Measurements from ENCODE around the gene ZNF414. TPM values are rescaled to one million over a fixed set of nuclear protein-coding genes. Genes with fewer than 3 reads are reported as not detected.

Gene ZNF414
- polyA plus RNA-seq, 1 donor from 2014 or later: 22.2 TPM

GRCh38 chr19:8473648-8474476 lies 40.1 kb downstream of the ZNF414 start:
- Mint-ChIP-seq H3K27me3 (no peaks in the 10 kb centered on the region), H3K27ac (peak overlapping the region; percentile 78 to 96 (median 88)), H3K9me3 (no peaks in the 10 kb centered on the region), H3K4me3 (peak overlapping the region; percentile 8 to 90 (median 64)), H3K36me3 (peaks cover 6% of the 10 kb centered on the region), H3K4me1 (peaks cover 23 to 35% (median 24%) of the 10 kb centered on the region in 3 donors)

GRCh38 chr19:8469613-8470368 lies 44.2 kb downstream of the ZNF414 start:
- Mint-ChIP-seq H3K36me3 (peaks cover 6% of the 10 kb centered on the region), H3K27me3 (no peaks in the 10 kb centered on the region), H3K4me1 (peaks cover 14 to 25% (median 24%) of the 10 kb centered on the region in 3 donors), H3K4me3 (peak overlapping the region in 1 of 4 donors; percentile 10), H3K27ac (peak overlapping the region in 1 of 3 donors; percentile 91), H3K9me3 (no peaks in the 10 kb centered on the region)

DNA sequence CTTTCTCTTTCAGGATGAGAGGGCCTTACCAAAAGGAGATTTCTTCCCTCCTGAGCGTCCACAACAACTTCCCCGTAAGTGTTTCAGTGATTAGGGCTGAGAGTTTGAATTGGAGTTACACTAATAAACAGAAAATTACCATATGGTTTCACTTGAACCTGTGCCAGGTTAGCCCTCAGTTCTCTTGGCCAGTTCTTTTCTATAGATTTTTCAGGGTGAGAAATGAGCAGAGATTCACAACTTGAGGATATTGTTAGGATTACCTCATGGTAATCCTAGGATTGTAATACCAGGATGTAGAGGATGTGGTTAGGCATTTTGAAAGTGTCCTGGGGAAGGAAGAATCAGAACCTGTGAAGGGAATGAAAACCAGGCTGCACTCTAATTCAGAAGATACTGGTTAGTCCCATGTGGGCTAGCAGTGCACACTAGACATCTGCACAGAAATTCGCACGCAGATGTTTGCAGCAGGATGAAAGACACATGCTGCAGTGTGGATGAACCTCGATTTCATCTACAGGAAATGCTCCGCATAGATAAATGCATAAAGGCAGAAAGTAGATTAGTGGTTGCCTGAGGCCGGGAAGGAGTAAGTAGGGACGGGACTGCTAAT lies 45.1 kb downstream of the ZNF414 start:
- H3K4me1 Mint-ChIP-seq: peaks cover 7 to 21% (median 18%) of the 10 kb centered on the region in 3 donors
- H3K4me3 Mint-ChIP-seq: no peak overlapping the region
- H3K9me3 Mint-ChIP-seq: no peaks in the 10 kb centered on the region
- peaks cover 6% of the 10 kb centered on the region for H3K36me3 Mint-ChIP-seq
- peak overlapping the region in 2 of 3 donors; percentile 8 to 91 for H3K27ac Mint-ChIP-seq
- H3K27me3 Mint-ChIP-seq: no peaks in the 10 kb centered on the region

DNA sequence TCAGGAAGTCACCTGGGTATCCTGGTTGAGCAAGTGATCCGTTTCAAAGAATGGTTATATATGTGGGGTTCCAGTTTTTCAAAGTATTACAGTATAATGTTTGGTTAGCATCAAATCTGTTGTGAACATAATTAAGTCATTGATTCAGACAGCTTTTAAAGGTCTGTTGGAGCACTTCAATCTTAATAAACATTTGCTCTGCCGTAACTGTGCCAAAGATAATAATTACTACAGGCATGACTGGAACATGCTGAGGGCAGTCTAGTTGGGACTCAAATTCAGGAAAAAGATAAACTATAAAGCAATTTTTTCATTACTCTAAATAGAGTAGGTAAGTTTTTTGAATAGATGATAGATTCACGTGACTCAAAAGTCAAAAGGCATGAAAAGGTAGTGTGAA lies 45.8 kb downstream of the ZNF414 start:
- Mint-ChIP-seq H3K9me3 (no peaks in the 10 kb centered on the region), H3K4me1 (peaks cover 6 to 18% (median 16%) of the 10 kb centered on the region in 3 donors), H3K4me3 (no peak overlapping the region), H3K36me3 (peaks cover 6% of the 10 kb centered on the region), H3K27me3 (no peaks in the 10 kb centered on the region), H3K27ac (peak overlapping the region in 2 of 3 donors; percentile 8 to 91)

DNA sequence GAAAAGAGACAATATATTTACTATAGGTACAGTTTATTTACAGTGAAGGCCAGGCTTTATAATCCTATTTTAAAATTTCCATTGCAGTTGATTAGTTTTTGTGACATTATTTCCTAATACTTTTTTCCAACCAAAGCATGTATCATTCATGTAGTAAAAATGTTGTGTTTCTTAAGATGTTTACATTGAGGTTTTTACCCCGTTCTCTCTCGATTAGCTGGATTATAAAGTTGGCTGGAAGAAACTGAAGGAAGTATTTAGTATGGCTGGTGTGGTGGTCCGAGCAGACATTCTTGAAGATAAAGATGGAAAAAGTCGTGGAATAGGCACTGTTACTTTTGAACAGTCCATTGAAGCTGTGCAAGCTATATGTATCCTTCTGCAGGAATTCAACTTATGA lies 47.9 kb downstream of the ZNF414 start:
- peaks cover 6% of the 10 kb centered on the region for H3K36me3 Mint-ChIP-seq
- no peaks in the 10 kb centered on the region for H3K27me3 Mint-ChIP-seq
- H3K4me1 Mint-ChIP-seq: peaks cover 11 to 32% (median 14%) of the 10 kb centered on the region in 3 donors
- no peaks in the 10 kb centered on the region for H3K9me3 Mint-ChIP-seq
- peak overlapping the region in 1 of 3 donors; percentile 23 for H3K27ac Mint-ChIP-seq
- no peak overlapping the region for H3K4me3 Mint-ChIP-seq

- H3K27ac Mint-ChIP-seq: peak overlapping the region in 2 of 3 donors; percentile 26 to 42
- H3K27me3 Mint-ChIP-seq: no peaks in the 10 kb centered on the region
- H3K4me1 Mint-ChIP-seq: peaks cover 36 to 45% (median 39%) of the 10 kb centered on the region in 3 donors
- H3K4me3 Mint-ChIP-seq: no peak overlapping the region
- no peaks in the 10 kb centered on the region for H3K36me3 Mint-ChIP-seq
- no peaks in the 10 kb centered on the region for H3K9me3 Mint-ChIP-seq
These were observed 50.6 kb downstream of the ZNF414 start for GRCh38 chr19:8463365-8463764.

- peak overlapping the region in 1 of 3 donors; percentile 71 for H3K27ac Mint-ChIP-seq
- H3K9me3 Mint-ChIP-seq: no peaks in the 10 kb centered on the region
- no peaks in the 10 kb centered on the region for H3K27me3 Mint-ChIP-seq
- H3K4me1 Mint-ChIP-seq: peaks cover 44 to 48% (median 46%) of the 10 kb centered on the region in 3 donors
- no peak overlapping the region for H3K4me3 Mint-ChIP-seq
- H3K36me3 Mint-ChIP-seq: no peaks in the 10 kb centered on the region
These were observed 51.4 kb downstream of the ZNF414 start for GRCh38 chr19:8462571-8462970.

DNA sequence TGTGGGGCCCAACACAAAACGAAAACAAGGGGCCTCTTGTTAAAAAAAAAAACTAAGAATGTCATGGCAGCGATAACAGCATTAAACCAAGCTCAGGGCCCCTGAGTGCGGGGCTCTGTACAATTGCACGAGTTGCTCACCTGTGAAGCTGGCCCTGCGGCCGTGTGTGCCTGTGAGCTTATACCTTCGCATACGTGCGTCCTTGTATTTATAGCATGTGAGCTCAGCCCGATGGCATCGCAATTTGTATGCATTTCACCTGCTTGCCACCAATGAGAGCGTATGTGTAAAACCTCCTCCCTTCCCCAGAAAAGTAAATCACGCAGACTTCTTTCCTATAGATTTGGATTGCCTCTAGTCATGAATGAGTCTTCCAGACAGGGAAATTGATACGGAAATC lies 52.1 kb downstream of the ZNF414 start:
- H3K4me1 Mint-ChIP-seq: peaks cover 46 to 48% (median 46%) of the 10 kb centered on the region in 3 donors
- no peaks in the 10 kb centered on the region for H3K27me3 Mint-ChIP-seq

DNA sequence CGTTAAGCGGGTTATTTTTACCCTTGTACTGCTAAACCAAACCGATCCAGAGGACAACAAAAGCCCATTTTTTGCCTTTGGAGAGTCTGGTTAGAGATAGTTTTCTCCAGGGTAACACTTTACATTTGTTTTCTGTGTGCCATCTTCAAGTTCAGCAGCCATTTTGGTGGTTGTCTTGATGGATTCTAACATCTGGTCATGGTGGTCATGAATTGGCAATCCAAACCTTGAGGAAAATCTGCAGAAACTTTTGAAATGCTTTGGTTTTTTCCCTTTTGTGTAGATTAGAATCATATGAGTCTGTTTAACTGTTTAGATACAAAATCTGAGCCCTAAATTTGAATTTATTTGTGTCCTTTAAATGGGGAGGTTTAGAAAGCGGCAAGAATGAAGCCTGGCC lies 52.6 kb downstream of the ZNF414 start:
- H3K36me3 Mint-ChIP-seq: no peaks in the 10 kb centered on the region
- peaks cover 51 to 53% (median 52%) of the 10 kb centered on the region in 3 donors for H3K4me1 Mint-ChIP-seq
- no peaks in the 10 kb centered on the region for H3K9me3 Mint-ChIP-seq
- H3K4me3 Mint-ChIP-seq: peak overlapping the region in 1 of 4 donors; percentile 24
- H3K27me3 Mint-ChIP-seq: no peaks in the 10 kb centered on the region
- peak overlapping the region in 1 of 3 donors; percentile 71 for H3K27ac Mint-ChIP-seq

More for the DNA sequence above, 52.1 kb downstream of the ZNF414 start:
- H3K36me3 Mint-ChIP-seq: no peaks in the 10 kb centered on the region
- no peaks in the 10 kb centered on the region for H3K9me3 Mint-ChIP-seq
- peak overlapping the region in 1 of 4 donors; percentile 24 for H3K4me3 Mint-ChIP-seq
- H3K27ac Mint-ChIP-seq: peak overlapping the region in 1 of 3 donors; percentile 71

DNA sequence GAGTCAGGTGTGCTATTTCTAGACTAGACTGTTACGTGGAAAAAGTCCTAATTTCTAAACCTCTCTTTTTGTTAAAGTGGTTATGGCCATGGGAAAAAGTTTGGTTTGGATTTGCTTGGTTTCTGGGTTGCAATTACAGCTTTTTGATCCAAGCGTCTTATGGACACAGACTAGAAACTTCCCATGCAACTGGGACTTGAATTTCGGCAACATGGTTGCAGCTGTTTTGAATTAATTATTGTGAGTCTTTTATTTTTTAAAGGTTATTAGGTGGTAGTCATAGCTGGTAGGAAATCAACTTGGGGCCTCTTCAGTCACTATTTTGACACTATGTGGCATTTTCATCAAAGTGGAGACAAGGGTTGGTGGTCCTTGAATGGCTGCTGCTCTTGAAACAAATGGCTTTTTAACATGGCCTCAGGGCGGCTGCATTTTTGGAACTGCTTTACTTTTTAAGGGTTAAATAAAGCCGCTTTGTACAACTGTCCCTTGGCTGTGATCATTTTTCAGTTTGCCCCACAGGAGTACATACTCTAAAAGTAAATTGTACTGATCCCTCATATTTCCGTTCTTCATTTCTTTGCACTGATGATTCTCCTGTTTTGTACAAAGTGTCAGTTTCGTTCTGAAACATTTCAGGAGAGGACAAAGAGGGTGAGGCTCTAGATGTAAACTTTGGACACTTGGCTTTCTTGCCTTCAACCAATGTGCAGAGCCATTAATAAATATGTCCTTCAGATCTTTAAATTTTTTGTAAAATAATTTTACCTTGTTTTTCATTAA lies 53.3 kb downstream of the ZNF414 start:
- H3K9me3 Mint-ChIP-seq: no peaks in the 10 kb centered on the region
- peaks cover 51 to 59% (median 54%) of the 10 kb centered on the region in 3 donors for H3K4me1 Mint-ChIP-seq
- peak overlapping the region in 2 of 4 donors; percentile 58 to 72 for H3K4me3 Mint-ChIP-seq
- peak overlapping the region in 1 of 3 donors; percentile 60 for H3K27ac Mint-ChIP-seq
- H3K27me3 Mint-ChIP-seq: no peaks in the 10 kb centered on the region
- peaks cover 3% of the 10 kb centered on the region for H3K36me3 Mint-ChIP-seq

Other genes starting within 250 kb of the ZNF414 start
- 34.4 TPM for gene CD320, start 205.8 kb downstream of the ZNF414 start, polyA plus RNA-seq
- gene NDUFA7, start 192.8 kb downstream of the ZNF414 start, polyA plus RNA-seq: 141 TPM
- gene RPS28, start 192.7 kb downstream of the ZNF414 start, polyA plus RNA-seq: 2,981 TPM
- not detected for gene KANK3, start 170.9 kb downstream of the ZNF414 start, polyA plus RNA-seq
- gene ANGPTL4, start 150.0 kb downstream of the ZNF414 start, polyA plus RNA-seq: not detected
- 96.8 TPM for gene RAB11B, start 123.8 kb downstream of the ZNF414 start, polyA plus RNA-seq
- gene MARCHF2, start 100.9 kb downstream of the ZNF414 start, polyA plus RNA-seq: 35.9 TPM
- 210 TPM for gene HNRNPM, start 69.2 kb downstream of the ZNF414 start, polyA plus RNA-seq
- gene PRAM1, start 11.5 kb downstream of the ZNF414 start, polyA plus RNA-seq: not detected
- 40.9 TPM for gene MYO1F, start 63.3 kb upstream of the ZNF414 start, polyA plus RNA-seq
- gene ADAMTS10, start 96.5 kb upstream of the ZNF414 start, polyA plus RNA-seq: not detected
- gene NFILZ, start 116.5 kb upstream of the ZNF414 start, polyA plus RNA-seq: not detected
- not detected for gene ACTL9, start 184.6 kb upstream of the ZNF414 start, polyA plus RNA-seq
- gene OR2Z1, start 207.5 kb upstream of the ZNF414 start, polyA plus RNA-seq: not detected

All from IgD-negative memory B cell (primary cell).